Aorta (tissue), 5 donors: Measurements from ENCODE around the gene ENTREP1. TPM values are rescaled to one million over a fixed set of nuclear protein-coding genes. Genes with fewer than 3 reads are reported as not detected.
"Not testable (repeated sequence)": the region's sequence is repeated elsewhere in the genome, so short reads cannot be mapped to it uniquely, and the experiment has no call there.

Experiments
- ATAC-seq: fragments of 200-7000 bp; cut with Tn5 transposase; one replicate; pipeline ENCODE4 v1.9.1; 2022; ENCODE audit warnings: moderate library complexity; ENCODE audit not compliant: low FRiP score
- DNase-seq, 2 donors: peaks; one replicate each; pipeline ENCODE4 v3.0.0-alpha.2; 2020
- H3K27ac ChIP-seq, 2 donors: one replicate each; pipeline ENCODE4 v1.5.1; 2013; ENCODE audit warnings: low read length in 2 of 2, mild to moderate bottlenecking in 2 of 2, moderate library complexity in 2 of 2, control low read depth in 1 of 2, inconsistent platforms in 1 of 2, low read depth in 1 of 2
- H3K27me3 ChIP-seq, 2 donors: one replicate each; pipeline ENCODE4 v1.6.1; 2013; ENCODE audit warnings: control low read depth in 1 of 2, low read length in 1 of 2, mild to moderate bottlenecking in 1 of 2, moderate library complexity in 1 of 2; ENCODE audit not compliant: insufficient read depth in 2 of 2, control insufficient read depth in 1 of 2
- H3K36me3 ChIP-seq, 2 donors: one replicate each; pipeline ENCODE4 v1.6.1; 2013; ENCODE audit warnings: control low read depth in 1 of 2, low read length in 1 of 2, mild to moderate bottlenecking in 1 of 2; ENCODE audit not compliant: insufficient read depth in 2 of 2, control insufficient read depth in 1 of 2
- H3K4me1 ChIP-seq, 2 donors: one replicate each; pipeline ENCODE4 v1.6.1; 2013; ENCODE audit warnings: low read length in 2 of 2, control low read depth in 1 of 2, mild to moderate bottlenecking in 1 of 2, moderate library complexity in 1 of 2; ENCODE audit not compliant: insufficient read depth in 2 of 2, control insufficient read depth in 1 of 2
- H3K4me3 ChIP-seq, 2 donors: one replicate each; pipeline ENCODE4 v1.5.1; 2013; ENCODE audit warnings: low read length in 2 of 2, control low read depth in 1 of 2, mild to moderate bottlenecking in 1 of 2
- H3K9me3 ChIP-seq: one replicate; pipeline ENCODE4 v1.6.1; 2013; ENCODE audit warnings: mild to moderate bottlenecking, low read length; ENCODE audit not compliant: control insufficient read depth
- WGBS, 2 donors: extraction: QIAGEN DNeasy Blood & Tissue Kit; methylation state at CpG; one replicate each; pipeline ENCODE4 v1.1.7; 2013; 5-methylcytosine and 5-hydroxymethylcytosine counted together
- intact Hi-C, 2 donors: fragments of 100-400 bp; cut with DNase I; formaldehyde crosslinking; loops; one replicate each; pipeline versions ENCODE4 v1.14.2 to v1.15.0; 2022
- polyA plus RNA-seq, 2 donors: library from polyadenylated mRNA; stranded (reverse); fragments of 200-250 nt; gene quantifications; one replicate each; pipeline ENCODE4 v1.2.3, GENCODE V29; 2013
- total RNA-seq, 2 donors: library from RNA; stranded (reverse); fragmentation: NEBNext Ultra II Directional; extraction: Animal tissue kit (Norgen Biotek cat#: 25700); gene quantifications; one replicate each; pipeline ENCODE4 v1.2.1, GENCODE V29; 2021
- donor health status: healthy with polysubstance abuse.
- donor health status: Bipolar disorder and iron deficiency.
- donor health status: DM: no; HTN: no; CAD: no.
- donor health status: DM: no; HTN: no; CAD: no.
- donor health status: DM: yes; HTN: yes; CAD: no.

The ENTREP1 gene
- total and polyA plus RNA-seq, 4 donors: 0.25 to 5.7 (median 3.1) TPM

DNA sequence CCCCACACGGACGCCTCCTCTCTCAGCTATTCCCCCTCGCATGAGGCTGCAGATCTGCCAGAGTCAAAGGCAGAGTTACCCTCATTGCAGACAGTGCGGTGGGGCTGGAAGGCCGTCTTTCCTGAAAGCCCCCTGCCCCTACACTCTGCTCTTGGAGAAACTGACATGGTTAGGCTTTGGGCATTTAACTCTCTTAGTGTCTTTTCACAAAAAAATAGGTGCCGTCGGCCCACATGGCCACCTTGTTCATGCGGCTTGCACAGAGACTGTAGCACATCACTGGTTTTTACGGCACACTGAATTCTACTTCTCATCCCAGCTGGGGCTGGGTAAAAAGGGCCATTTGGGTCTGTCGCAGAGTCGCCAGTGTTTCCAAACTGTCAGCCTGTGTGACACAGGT lies 107.6 kb downstream of the ENTREP1 start:
- WGBS, 2 donors: 87 to 93% methylated on average over 11 of the region's 11 CpGs
- DNase-seq (no peak), ATAC-seq (no peak)
- no peak overlapping the region for H3K27ac ChIP-seq
- no peaks in the 10 kb centered on the region for H3K9me3 ChIP-seq
- intact Hi-C loops: no loop called here
- no peak overlapping the region for H3K4me3 ChIP-seq
- H3K27me3 ChIP-seq: no peaks in the 10 kb centered on the region
- H3K36me3 ChIP-seq: no peaks in the 10 kb centered on the region
- no peaks in the 10 kb centered on the region for H3K4me1 ChIP-seq

DNA sequence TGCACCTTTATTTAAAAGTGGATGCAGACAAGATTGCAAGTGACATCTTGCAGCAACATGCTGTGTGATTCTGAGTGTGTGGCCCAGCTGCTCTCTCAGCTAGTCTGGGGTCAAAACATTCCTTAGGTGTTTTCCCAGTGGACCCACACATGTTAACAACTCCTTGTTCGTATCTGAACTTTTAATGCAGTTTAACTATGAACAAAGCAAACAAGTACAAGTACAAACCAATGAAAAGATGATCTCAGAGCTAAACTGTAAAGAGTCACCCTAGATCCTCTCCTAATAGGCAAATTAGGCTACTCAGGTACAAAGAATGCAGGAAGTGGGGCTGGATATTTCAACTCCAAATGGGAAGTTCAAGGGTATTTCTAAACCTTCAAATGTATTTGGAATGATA lies 108.4 kb downstream of the ENTREP1 start:
- intact Hi-C loops: no loop called here
- WGBS, 2 donors: 55 to 66% methylated on average over 1 of the region's 1 CpG

DNA sequence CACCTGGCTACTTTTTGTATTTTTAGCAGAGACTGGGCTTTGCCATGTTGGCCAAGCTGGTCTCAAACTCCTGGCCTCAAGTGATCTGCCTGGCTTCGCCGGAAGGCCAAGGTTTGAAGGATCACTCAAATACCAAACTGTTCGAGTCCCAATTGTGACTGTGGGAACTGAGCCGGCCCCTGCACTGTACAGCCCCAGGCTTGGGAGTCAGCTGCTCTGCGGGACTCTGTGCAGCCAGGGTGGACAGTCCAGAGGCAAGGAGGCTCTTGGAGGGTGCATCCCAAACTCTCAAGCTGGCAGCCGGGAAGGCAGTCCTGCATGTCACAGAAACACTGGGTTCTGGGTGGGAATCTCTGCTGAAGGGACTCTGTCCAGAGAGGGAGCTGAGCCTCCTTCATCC lies 109.0 kb downstream of the ENTREP1 start:
- DNase-seq (no peak), ATAC-seq (no peak)
- Histone ChIP-seq H3K4me3 (no peak overlapping the region), H3K9me3 (no peaks in the 10 kb centered on the region), H3K27me3 (no peaks in the 10 kb centered on the region), H3K4me1 (no peaks in the 10 kb centered on the region), H3K27ac (no peak overlapping the region), H3K36me3 (no peaks in the 10 kb centered on the region)
- WGBS, 2 donors: 94 to 97% methylated on average over 6 of the region's 6 CpGs
- intact Hi-C loops: no loop called here

More for the DNA sequence above, 108.4 kb downstream of the ENTREP1 start:
- H3K36me3 ChIP-seq: no peaks in the 10 kb centered on the region
- H3K27ac ChIP-seq: no peak overlapping the region
- no peaks in the 10 kb centered on the region for H3K27me3 ChIP-seq
- H3K4me1 ChIP-seq: no peaks in the 10 kb centered on the region
- DNase-seq (no peak), ATAC-seq (no peak)
- no peaks in the 10 kb centered on the region for H3K9me3 ChIP-seq
- H3K4me3 ChIP-seq: no peak overlapping the region

DNA sequence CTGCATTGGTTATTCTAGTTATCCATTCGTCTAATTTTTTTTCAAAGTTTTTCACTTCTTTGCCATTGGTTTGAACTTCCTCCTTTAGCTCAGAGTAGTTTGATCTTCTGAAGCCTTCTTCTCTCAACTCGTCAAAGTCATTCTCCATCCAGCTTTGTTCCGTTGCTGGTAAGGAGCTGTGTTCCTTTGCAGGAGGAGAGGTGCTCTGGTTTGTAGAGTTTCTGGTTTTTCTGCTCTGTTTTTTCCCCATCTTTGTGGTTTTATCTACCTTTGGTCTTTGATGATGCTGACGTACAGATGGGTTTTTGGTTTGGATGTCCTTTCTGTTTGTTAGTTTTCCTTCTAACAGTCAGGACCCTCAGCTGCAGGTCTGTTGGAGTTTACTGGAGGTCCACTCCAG lies 114.6 kb downstream of the ENTREP1 start:
- WGBS, 2 donors: 98 to 99% methylated on average over 4 of the region's 4 CpGs
- H3K27ac ChIP-seq, DNase-seq, H3K4me3 ChIP-seq, H3K36me3 ChIP-seq, ATAC-seq, H3K4me1 ChIP-seq, intact Hi-C loops, H3K9me3 ChIP-seq, H3K27me3 ChIP-seq: not testable (repeated sequence)

DNA sequence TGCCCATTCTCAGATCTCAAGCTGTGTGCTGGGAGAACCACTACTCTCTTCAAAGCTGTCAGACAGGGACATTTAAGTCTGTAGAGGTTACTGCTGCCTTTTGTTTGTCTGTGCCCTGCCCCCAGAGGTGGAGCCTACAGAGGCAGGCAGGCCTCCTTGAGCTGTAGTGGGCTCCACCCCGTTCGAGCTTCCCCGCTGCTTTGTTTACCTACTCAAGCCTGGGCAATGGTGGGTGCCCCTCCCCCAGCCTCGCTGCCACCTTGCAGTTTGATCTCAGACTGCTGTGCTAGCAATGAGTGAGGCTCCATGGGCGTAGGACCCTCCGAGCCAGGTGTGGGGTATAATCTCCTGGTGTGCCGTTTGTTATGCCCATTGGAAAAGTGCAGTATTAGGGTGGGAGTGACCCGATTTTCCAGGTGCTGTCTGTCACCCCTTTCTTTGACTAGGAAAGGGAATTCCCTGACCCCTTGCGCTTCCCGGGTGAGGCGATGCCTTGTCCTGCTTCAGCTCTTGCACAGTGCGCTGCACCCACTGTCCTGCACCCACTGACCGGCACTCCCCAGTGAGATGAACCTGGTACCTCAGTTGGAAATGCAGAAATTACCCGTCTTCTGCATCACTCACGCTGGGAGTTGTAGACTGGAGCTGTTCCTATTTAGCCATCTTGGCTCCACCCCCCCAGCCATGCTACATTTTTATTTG lies 115.4 kb downstream of the ENTREP1 start:
- H3K4me1 ChIP-seq, H3K4me3 ChIP-seq, H3K36me3 ChIP-seq, H3K9me3 ChIP-seq, ATAC-seq, H3K27ac ChIP-seq, DNase-seq, H3K27me3 ChIP-seq, intact Hi-C loops: not testable (repeated sequence)
- WGBS, 2 donors: 95% methylated on average over 15 of the region's 15 CpGs

Other genes starting within 250 kb of the ENTREP1 start
- 100 to 1,000 TPM; 115 to 121 TPM for gene TJP2, start 150.9 kb upstream of the ENTREP1 start, total RNA-seq
- gene TJP2, start 150.9 kb upstream of the ENTREP1 start, polyA plus RNA-seq: 100 to 1,000 TPM in 1 of 2 donors, 10 to 100 TPM in 1; 32.4 to 105 TPM